PC-9 (cell line): ENCODE results near the gene TBC1D22A. TPM values are rescaled to one million over a fixed set of nuclear protein-coding genes. Genes with fewer than 3 reads are reported as not detected.

ENCODE experiments used
- BruUV-seq: library from RNA; stranded (reverse); fragments of 400-500 nt; replicated peaks from 2 replicates; lab custom pipeline; 2021; lab: Mats Ljungman, UMichigan
- CTCF ChIA-PET: fragments of 300-600 bp; sonication (Branson Sonifier 250); formaldehyde crosslinking; loops from one replicate; lab custom pipeline; 2022; ENCODE audit warnings: antibody characterized with exemption; lab: Charles Lee
- POLR2A ChIA-PET: fragments of 300-600 bp; sonication (Branson Sonifier 250); formaldehyde crosslinking; loops from one replicate; lab custom pipeline; 2022; ENCODE audit warnings: antibody characterized with exemption; ENCODE audit not compliant: unreplicated experiment; lab: Charles Lee
- DNase-seq, 2 experiments: peaks; one replicate each; pipeline versions ENCODE4 v3.0.0 to v3.0.0-alpha.2; 2015 to 2022; ENCODE audit warnings: mixed read lengths in 1 of 2
- H2AFZ ChIP-seq: fragments of 200-600 bp; sonication (generic); 2 replicates; pipeline ENCODE4 v1.8.1; 2017; ENCODE audit warnings: antibody characterized with exemption
- H3F3A ChIP-seq: fragments of 200-600 bp; sonication (generic); 2 replicates; pipeline ENCODE4 v1.8.1; 2017; ENCODE audit warnings: antibody characterized with exemption, mild to moderate bottlenecking, low read depth; ENCODE audit not compliant: insufficient read depth
- H3K27ac ChIP-seq: fragments of 200-600 bp; sonication (generic); 2 replicates; pipeline ENCODE4 v1.6.1; 2016; ENCODE audit warnings: mixed run types
- H3K27me3 ChIP-seq: fragments of 200-600 bp; sonication (generic); 2 replicates; pipeline ENCODE4 v1.6.1; 2016; ENCODE audit warnings: low read depth, mixed run types; ENCODE audit not compliant: insufficient read depth
- H3K36me3 ChIP-seq: fragments of 200-600 bp; sonication (generic); 2 replicates; pipeline ENCODE4 v1.6.1; 2016; ENCODE audit warnings: low read depth, mixed run types
- H3K4me1 ChIP-seq: fragments of 200-600 bp; sonication (generic); replicated peaks from 2 replicates; pipeline ENCODE4 v1.6.1; 2016; ENCODE audit warnings: mixed run types; ENCODE audit not compliant: insufficient read depth
- H3K4me2 ChIP-seq: fragments of 200-600 bp; sonication (generic); 2 replicates; pipeline ENCODE4 v1.6.1; 2017; ENCODE audit warnings: mixed run types
- H3K4me3 ChIP-seq: fragments of 200-600 bp; sonication (generic); 2 replicates; pipeline ENCODE4 v1.6.1; 2016; ENCODE audit warnings: mixed run types
- H3K79me2 ChIP-seq: fragments of 200-600 bp; sonication (generic); 2 replicates; pipeline ENCODE4 v1.6.1; 2017; ENCODE audit warnings: low read depth, mixed run types
- H3K9me2 ChIP-seq: fragments of 200-600 bp; sonication (generic); 2 replicates; pipeline ENCODE4 v1.8.1; 2017; ENCODE audit warnings: mild to moderate bottlenecking; ENCODE audit not compliant: insufficient read depth
- H3K9me3 ChIP-seq: fragments of 200-600 bp; sonication (generic); 2 replicates; pipeline ENCODE4 v1.8.1; 2016; ENCODE audit warnings: low read depth; ENCODE audit not compliant: insufficient read depth
- H4K20me1 ChIP-seq: fragments of 200-600 bp; sonication (generic); 2 replicates; pipeline ENCODE4 v1.8.1; 2017; ENCODE audit not compliant: insufficient read depth
- EZH2 ChIP-seq: fragments of 200-600 bp; sonication (generic); IDR thresholded peaks from 2 replicates; pipeline ENCODE4 v1.8.0; 2017; ENCODE audit warnings: antibody characterized with exemption, low read depth
- intact Hi-C: fragments of 100-400 bp; cut with micrococcal nuclease; formaldehyde crosslinking; loops from one replicate; pipeline ENCODE4 v1.10.0; 2022; ENCODE audit not compliant: unreplicated experiment
- total RNA-seq: library from RNA; stranded (reverse); gene quantifications from 2 replicates; pipeline ENCODE4 v1.2.3, GENCODE V29; 2021
- TF ChIP-seq, protein P1 (sequence below): fragments of 200-600 bp; sonication (generic); conservative IDR thresholded peaks from 2 replicates; pipeline ENCODE4 v1.6.1; 2017; ENCODE audit warnings: mixed run types, antibody characterized with exemption, mild to moderate bottlenecking, moderate library complexity

Gene TBC1D22A
- total RNA-seq, 1 experiment from 2014 or later = 40.3 TPM

DNA sequence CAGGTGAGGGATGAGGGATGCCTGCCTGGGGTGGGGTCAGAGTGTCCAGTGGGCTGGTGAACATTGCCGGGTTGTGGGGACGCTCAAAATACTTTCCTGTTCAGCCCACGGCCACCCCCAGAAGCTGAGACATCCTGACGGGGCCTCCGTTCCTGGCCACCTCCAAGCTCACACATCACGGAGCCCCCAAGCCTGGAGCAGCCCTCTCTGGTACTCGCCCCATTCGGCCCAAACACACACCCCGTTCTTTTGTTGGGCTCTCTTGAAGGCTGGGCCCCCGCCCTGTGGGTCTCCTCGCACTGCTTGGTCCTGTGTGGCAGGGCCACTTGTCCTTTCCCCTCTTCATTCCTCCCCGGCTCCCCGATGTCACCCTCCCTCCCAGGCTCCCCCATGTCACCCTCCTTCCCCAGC lies 442.6 kb downstream of the TBC1D22A start:
- H3K4me3 ChIP-seq = no peak overlapping the region
- no peaks in the 10 kb centered on the region for H3K9me3 ChIP-seq
- H3K4me2 ChIP-seq = no peak overlapping the region
- 0 out of 2 replicates have a peak, but pooled peaks cover 3% of the 10 kb centered on the region for H4K20me1 ChIP-seq
- BruUV-seq = no TSS peak
- H3F3A ChIP-seq = no peaks in the 10 kb centered on the region
- H2AFZ ChIP-seq = no peak overlapping the region
- H3K79me2 ChIP-seq = no peaks in the 10 kb centered on the region
- TF ChIP-seq, protein P1, sequence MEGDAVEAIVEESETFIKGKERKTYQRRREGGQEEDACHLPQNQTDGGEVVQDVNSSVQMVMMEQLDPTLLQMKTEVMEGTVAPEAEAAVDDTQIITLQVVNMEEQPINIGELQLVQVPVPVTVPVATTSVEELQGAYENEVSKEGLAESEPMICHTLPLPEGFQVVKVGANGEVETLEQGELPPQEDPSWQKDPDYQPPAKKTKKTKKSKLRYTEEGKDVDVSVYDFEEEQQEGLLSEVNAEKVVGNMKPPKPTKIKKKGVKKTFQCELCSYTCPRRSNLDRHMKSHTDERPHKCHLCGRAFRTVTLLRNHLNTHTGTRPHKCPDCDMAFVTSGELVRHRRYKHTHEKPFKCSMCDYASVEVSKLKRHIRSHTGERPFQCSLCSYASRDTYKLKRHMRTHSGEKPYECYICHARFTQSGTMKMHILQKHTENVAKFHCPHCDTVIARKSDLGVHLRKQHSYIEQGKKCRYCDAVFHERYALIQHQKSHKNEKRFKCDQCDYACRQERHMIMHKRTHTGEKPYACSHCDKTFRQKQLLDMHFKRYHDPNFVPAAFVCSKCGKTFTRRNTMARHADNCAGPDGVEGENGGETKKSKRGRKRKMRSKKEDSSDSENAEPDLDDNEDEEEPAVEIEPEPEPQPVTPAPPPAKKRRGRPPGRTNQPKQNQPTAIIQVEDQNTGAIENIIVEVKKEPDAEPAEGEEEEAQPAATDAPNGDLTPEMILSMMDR = no peak
- no peak for TF ChIP-seq EZH2
- intact Hi-C loops = no loop called here
- POLR2A ChIA-PET = no interaction called here
- no peak for DNase-seq
- no peaks in the 10 kb centered on the region for H3K9me2 ChIP-seq
- no peak overlapping the region for H3K27ac ChIP-seq
- no peaks in the 10 kb centered on the region for H3K36me3 ChIP-seq
- H3K4me1 ChIP-seq = no peaks in the 10 kb centered on the region
- H3K27me3 ChIP-seq = peaks cover 88% of the 10 kb centered on the region
- CTCF ChIA-PET = no interaction called here

DNA sequence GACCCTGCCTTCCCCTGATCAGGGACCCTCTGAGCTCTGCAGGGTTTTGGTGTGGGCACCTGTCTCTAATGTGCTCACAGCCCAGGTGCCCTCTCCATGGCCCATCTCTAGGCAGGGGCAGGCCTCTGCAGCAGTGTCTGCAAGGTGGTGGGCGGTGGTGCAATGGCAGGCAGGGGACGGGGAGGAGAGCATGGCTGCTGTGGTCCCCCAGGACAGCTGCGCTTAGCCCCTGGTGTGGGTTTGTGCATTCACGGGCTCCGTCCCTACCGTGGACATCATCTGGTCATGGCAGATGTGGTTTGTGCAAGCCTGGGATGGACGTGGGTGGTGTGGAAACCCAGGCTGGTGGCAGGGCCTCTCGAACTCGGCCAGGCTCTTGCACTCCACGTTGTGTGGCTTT lies 443.1 kb downstream of the TBC1D22A start:
- intact Hi-C loops = no loop called here
- Histone ChIP-seq H3K36me3 (no peaks in the 10 kb centered on the region), H3K4me1 (no peaks in the 10 kb centered on the region), H3K4me3 (no peak overlapping the region), H3K4me2 (no peak overlapping the region), H3F3A (no peaks in the 10 kb centered on the region), H3K27me3 (peaks cover 84% of the 10 kb centered on the region), H3K79me2 (no peaks in the 10 kb centered on the region), H3K9me3 (no peaks in the 10 kb centered on the region), H4K20me1 (0 out of 2 replicates have a peak, but pooled peaks cover 3% of the 10 kb centered on the region), H3K27ac (no peak overlapping the region), H2AFZ (no peak overlapping the region), H3K9me2 (no peaks in the 10 kb centered on the region)
- CTCF ChIA-PET = no interaction called here
- TF ChIP-seq, protein P1 = no peak
- no peak; the same call in 1 of the 2 replicates for TF ChIP-seq EZH2
- POLR2A ChIA-PET = interaction anchor here (0.6 kb wide), 1 partner anchor 9 kb away, joined by 8 read pairs; no protein-coding TSS in a partner anchor
- DNase-seq = no peak
- BruUV-seq = no TSS peak

DNA sequence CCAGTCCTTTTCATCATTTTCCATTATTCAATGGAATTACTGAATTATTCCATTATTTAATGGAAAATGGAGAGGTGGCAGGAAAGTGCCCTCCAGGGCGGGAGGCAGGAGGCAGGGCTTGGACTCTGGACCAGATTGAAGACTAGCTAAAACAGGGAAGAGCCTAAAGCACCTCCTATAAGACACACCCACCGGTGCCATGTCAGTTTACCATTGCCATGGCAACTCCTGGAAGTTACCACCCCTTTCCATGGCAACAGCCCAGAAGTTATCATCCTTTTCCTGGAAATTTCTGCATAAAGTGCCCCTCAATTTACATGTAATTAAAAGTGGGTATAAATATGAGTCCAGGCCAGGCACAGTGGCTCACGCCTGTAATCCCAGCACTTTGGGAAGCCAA lies 443.7 kb downstream of the TBC1D22A start:
- Histone ChIP-seq H3K9me2 (no peaks in the 10 kb centered on the region), H3F3A (no peaks in the 10 kb centered on the region), H3K9me3 (no peaks in the 10 kb centered on the region), H3K36me3 (no peaks in the 10 kb centered on the region), H3K4me1 (no peaks in the 10 kb centered on the region), H4K20me1 (0 out of 2 replicates have a peak, but pooled peaks cover 3% of the 10 kb centered on the region), H3K79me2 (no peaks in the 10 kb centered on the region), H3K27me3 (peaks cover 78% of the 10 kb centered on the region), H2AFZ (no peak overlapping the region), H3K4me2 (no peak overlapping the region), H3K27ac (no peak overlapping the region), H3K4me3 (no peak overlapping the region)
- TF ChIP-seq, protein P1 = no peak
- no peak for TF ChIP-seq EZH2
- intact Hi-C loops = no loop called here
- no peak for DNase-seq
- no TSS peak for BruUV-seq
- POLR2A ChIA-PET = interaction anchor here (0.6 kb wide), 1 partner anchor 9 kb away, joined by 8 read pairs; no protein-coding TSS in a partner anchor
- CTCF ChIA-PET = no interaction called here
